ENCODE measurements around the gene TMEM117.
"Not testable (repeated sequence)": the region's sequence is repeated elsewhere in the genome, so short reads cannot be mapped to it uniquely, and the experiment has no call there.

Gene TMEM117

DNA sequence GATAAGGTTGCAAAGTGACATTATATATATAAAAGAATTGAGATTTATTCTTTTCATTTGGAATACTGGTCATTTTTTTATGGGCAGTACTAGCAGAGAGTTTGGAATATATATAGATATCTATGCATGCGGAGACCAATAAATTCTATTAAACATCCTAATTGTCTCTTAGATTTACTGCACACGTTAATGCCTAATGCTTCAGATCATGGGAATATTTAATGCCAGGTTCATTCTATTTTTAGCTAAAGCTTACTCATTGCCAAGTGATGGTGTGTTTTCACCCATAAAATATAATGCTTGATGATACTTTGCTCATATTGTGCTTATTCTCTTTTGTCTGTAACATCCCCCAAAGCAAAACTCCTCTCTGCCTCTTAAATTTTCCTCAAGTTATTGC, 264.4 kb downstream of the TMEM117 start:
- DNase-seq (ENCODE audit: low read depth), result no peak

DNA sequence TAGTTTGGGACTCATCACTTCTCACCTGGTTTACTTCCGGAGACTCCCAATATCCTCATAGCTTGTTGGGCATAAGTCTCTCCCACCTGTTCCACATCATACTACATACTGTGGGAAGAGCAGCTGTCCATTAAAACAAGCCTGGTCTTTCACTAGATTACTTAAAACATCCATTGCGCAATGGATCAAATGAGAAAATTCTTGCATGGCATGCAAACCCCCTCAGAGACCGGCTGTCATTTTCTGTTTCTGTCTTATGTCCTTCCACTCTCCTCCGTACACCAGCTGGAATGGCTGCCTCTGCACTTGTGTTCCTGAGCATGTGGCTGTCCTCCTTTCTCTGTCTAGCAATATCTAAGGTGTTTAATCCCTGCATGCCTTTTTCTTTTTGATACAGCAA, 265.6 kb downstream of the TMEM117 start:
- no peak for DNase-seq (ENCODE audit: low read depth)

DNA sequence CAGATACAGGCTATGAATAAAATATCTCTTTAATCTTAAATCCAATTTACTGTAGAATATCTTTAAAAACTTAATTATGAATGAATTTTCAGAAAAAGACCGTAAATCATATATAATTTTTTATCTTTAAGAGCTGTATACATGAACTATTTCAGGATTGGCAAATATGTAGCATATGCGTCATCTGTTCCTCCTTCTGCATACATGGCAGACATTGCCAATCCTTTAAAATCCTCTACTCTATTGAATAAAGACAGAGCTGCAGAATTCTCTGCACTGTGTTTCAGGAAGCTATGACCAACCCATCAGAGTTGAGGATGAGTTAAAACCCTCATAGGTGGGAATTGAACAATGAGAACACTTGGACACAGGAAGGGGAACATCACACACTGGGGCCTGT, 279.0 kb downstream of the TMEM117 start:
- DNase-seq (ENCODE audit: low read depth), result no peak

- DNase-seq (ENCODE audit: low read depth), result peak; percentile 2
Measured at GRCh38 chr12:44117337-44117736, 281.5 kb downstream of the TMEM117 start.

- no peak for DNase-seq (ENCODE audit: low read depth)
Measured at GRCh38 chr12:44118946-44119345, 283.1 kb downstream of the TMEM117 start.

DNA sequence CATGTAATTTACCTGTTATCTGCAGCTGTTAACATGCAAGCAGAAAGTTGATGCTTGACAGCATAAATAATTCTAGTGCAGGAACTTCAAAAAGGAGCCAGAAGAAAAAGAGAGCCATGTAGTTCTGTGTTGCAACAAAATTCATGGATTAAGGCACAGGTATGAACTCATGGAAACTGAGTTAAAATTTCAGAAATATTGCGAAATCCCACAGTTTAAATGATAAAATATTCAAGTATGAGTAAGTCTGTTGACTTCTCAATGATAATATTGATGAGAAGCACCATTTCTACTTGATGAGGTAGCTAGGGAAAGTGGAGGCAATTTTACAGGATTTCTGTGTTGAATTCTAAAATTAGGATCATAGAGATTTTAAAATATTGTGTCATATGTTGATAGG, 290.9 kb downstream of the TMEM117 start:
- no peak for DNase-seq (ENCODE audit: low read depth)

DNA sequence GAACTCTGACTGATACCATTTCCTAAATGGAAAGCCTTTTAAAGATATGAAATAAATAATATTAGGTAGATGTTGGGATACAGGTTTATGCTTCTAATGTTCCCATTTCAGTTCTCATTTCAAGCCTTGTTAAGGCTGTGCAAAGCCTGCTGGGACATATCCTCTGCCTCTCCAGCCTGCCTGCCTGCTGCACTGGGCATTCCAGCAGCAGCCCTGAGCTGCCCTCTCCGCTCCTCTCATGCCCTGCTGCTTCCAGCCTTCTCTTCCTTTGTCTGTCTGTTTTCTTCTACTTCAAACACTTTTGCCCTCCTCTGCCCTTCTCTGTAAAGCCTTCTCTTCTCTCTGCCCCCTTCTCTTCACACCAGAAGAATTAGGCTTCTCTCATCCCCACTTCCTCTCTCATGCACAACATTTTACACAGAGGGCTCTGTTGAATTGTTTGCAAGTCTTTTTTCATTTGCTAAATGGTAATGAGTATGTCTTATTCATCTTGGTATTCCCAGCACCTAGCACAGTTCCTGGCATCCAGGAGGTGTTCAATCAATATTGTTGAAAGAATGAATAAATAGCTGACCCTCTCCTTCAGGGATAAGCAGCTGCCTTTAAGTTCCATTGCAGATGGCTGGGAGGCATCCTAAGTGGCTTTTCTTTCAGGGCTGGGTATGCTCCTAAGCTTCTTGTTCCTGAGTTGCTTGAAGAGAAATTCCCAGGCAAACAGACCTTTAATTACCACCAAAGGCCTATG, 292.3 kb downstream of the TMEM117 start:
- DNase-seq (ENCODE audit: low read depth), result no peak

DNA sequence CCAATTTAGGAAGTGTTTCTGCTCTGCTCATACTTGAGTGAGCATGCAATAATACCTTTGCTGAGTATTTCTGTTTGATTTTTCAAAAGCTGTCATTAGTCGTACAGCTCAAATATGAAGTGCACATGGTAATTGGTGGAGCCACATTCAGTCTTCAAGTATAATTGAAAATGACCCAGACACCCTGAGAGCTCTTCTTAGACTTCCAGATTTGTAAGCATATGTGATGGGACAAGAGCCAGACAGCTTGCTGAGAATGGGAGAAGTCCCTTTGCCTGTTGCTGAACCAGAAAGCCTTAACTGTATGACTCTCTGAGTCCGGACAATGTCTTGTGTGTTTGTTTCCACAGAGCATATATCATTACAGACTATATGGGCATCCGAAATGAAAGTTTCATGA, 307.3 kb downstream of the TMEM117 start:
- DNase-seq (ENCODE audit: low read depth), result no peak

- no peak for DNase-seq (ENCODE audit: low read depth)
Measured at GRCh38 chr12:44148936-44149335, 313.1 kb downstream of the TMEM117 start.

DNA sequence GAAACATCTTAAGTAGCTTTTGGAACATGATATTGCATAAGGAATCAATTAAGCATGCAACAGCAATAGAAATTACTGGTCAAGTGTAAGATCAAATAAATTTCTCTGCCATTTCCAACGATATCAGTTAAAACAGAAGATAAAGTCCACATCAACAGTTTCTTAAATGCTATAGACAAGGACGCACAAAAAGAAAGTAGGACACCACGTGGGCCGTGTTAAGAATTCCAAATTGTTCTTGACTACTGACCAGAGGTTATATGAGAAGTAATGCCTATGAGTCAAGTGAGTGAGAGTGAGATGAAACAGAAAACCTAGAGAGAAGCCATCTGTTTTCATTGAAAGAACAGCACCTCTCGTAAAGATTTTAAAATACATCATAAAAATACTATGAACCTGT, 318.2 kb downstream of the TMEM117 start:
- DNase-seq (ENCODE audit: low read depth), result peak; percentile 22

DNA sequence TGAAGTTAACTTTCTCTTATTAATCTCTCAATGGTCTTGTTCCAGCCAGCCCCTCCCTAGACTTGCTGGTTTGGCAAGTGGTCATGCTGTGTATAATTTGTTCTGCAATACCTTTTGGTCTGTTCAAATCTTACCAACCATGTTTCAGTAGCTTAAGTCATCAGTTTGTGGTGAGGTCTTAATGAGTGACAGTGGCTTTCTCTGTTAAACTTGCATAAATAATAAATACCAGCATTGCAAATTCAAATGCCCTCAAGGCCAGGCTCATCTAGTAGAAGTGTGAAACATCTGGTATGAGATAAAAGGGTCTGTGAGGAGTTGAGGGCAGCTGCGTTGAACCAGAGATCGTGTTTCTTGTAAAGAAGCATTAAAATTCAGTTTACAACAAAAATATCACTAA, 319.5 kb downstream of the TMEM117 start:
- DNase-seq (ENCODE audit: low read depth), result no peak

DNA sequence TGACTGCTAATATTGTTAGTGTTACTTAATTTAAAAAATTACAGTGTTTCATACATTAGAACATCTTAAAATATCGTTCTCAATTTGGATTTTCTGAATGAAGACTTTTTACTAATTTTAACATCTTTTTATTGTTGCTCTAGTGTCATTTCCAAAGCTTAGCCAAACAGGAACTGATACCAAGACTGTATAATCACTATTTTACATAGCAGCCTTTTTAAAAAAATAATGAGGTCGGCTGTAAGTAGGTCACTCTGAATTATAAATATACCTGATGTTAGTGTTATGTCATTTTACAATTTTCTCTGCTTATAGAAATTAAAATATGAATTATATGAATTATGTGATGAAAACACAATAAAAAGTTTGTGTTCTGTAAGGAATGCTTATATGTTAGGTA, 321.5 kb downstream of the TMEM117 start:
- DNase-seq (ENCODE audit: low read depth), result no peak

GRCh38 chr12:44158746-44159145, 322.9 kb downstream of the TMEM117 start:
- DNase-seq (ENCODE audit: low read depth), result no peak

- no peak for DNase-seq (ENCODE audit: low read depth)
Measured at GRCh38 chr12:44159216-44159615, 323.3 kb downstream of the TMEM117 start.

DNA sequence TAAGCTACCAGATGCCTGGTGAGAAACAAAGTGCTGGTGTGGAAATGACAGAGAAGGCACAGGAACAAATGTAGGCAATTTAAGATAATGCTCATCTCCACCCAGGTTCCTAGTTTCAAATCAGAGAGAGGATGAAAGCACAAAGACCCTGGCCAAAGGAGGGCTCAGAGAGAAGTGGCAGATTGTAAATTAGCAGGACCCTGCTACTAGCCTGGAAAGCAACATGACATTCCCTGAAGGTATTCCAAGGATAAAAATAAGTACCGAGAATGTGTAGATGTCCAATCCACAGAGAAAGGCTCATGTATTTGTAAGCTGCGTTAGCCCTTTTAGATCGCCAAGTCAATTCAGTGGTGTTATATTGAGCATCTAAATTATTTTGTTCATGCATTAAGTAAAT, 324.0 kb downstream of the TMEM117 start:
- DNase-seq (ENCODE audit: low read depth), result no peak

DNA sequence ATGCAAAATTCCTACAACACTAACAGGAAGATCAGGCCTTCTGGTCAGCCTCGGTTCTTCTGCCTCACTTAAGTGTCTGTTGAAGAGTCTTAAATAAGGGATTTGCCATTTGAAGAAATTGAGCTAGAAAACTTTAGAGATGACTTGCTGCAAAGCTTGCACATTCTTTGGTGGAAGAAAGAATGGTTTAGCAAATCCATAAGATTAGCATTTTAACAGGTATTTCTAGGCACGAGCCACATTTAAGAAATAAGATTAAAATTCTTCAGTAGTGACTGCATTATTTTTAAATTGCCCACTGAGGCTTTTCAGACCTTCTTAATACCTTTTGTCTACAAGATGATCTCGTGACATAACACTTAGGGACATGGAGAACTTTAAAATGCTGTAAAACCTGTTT, 327.1 kb downstream of the TMEM117 start:
- no peak for DNase-seq (ENCODE audit: low read depth)

DNA sequence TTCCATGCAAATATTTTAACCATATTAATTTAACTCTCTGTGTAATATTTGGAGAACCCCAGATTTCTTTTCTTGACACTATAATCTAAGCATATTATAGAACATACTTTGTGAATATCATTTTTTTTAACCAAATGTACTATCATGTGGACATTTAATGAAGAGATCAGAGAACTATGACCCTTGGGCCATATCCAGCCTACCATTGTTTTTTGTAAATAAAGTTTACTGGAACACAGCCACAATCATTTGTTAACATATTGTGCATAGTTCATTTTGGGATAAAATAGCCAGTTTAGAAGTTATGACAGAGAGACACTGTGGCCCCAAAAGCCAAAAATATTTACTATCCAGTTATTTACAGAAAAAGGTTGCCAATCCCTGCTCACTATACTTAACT, 338.2 kb downstream of the TMEM117 start:
- no peak for DNase-seq (ENCODE audit: low read depth)

- no peak for DNase-seq (ENCODE audit: low read depth)
Measured at GRCh38 chr12:44184499-44185206, 348.8 kb downstream of the TMEM117 start.

- no peak for DNase-seq (ENCODE audit: low read depth)
Measured at GRCh38 chr12:44193281-44193680, 357.4 kb downstream of the TMEM117 start.

- not testable (repeated sequence) for DNase-seq (ENCODE audit: low read depth)
Measured at GRCh38 chr12:44195719-44196118, 359.8 kb downstream of the TMEM117 start.

- DNase-seq (ENCODE audit: low read depth), result no peak
Measured at GRCh38 chr12:44206045-44206444, 370.2 kb downstream of the TMEM117 start.

- DNase-seq (ENCODE audit: low read depth), result no peak
Measured at GRCh38 chr12:44217146-44217883, 381.4 kb downstream of the TMEM117 start.

GRCh38 chr12:44223736-44224135, 387.9 kb downstream of the TMEM117 start:
- no peak for DNase-seq (ENCODE audit: low read depth)

All from non-pigmented ciliary epithelial cell (primary cell).